Activated CD8-positive, alpha-beta T cell treated with anti-CD3 and anti-CD28 coated beads for 36 hours (primary cell): Measurements from ENCODE around the gene PTGDS. TPM values are rescaled to one million over a fixed set of nuclear protein-coding genes. Genes with fewer than 3 reads are reported as not detected.

Experiments used
- ATAC-seq: fragments of 200-7000 bp; cut with Tn5 transposase; one replicate; pipeline ENCODE4 v1.10.0; 2021; ENCODE audit warnings: mild to moderate bottlenecking, moderate library complexity
- CTCF ChIA-PET: fragments of 350-600 bp; sonication (Branson Sonifier 250); formaldehyde crosslinking; loops from one replicate; lab custom pipeline; 2021; ENCODE audit warnings: antibody characterized with exemption; lab: Charles Lee
- POLR2A ChIA-PET: fragments of 350-600 bp; sonication (Branson Sonifier 250); formaldehyde crosslinking; loops from one replicate; lab custom pipeline; 2021; ENCODE audit warnings: antibody characterized with exemption; lab: Charles Lee
- DNase-seq: peaks from one replicate; pipeline ENCODE4 v3.0.0-alpha.2; 2020
- H3K27ac Mint-ChIP-seq: one replicate; pipeline ENCODE4 v1.8.0; 2021; ENCODE audit warnings: mild to moderate bottlenecking, mixed read lengths
- H3K27me3 Mint-ChIP-seq: one replicate; pipeline ENCODE4 v1.8.0; 2021; ENCODE audit warnings: mixed read lengths
- H3K36me3 Mint-ChIP-seq: one replicate; pipeline ENCODE4 v1.8.0; 2021; ENCODE audit warnings: low read depth, mixed read lengths
- H3K4me1 Mint-ChIP-seq: one replicate; pipeline ENCODE4 v1.8.0; 2021; ENCODE audit warnings: low read depth, mixed read lengths
- H3K4me3 Mint-ChIP-seq: one replicate; pipeline ENCODE4 v1.8.0; 2021; ENCODE audit warnings: mild to moderate bottlenecking, moderate library complexity, mixed read lengths
- H3K9me3 Mint-ChIP-seq: one replicate; pipeline ENCODE4 v1.8.0; 2021; ENCODE audit warnings: mixed read lengths
- CTCF ChIP-seq: fragments of 200-600 bp; IDR thresholded peaks from one replicate; pipeline ENCODE4 v1.8.0; 2022; ENCODE audit warnings: antibody characterized with exemption, mild to moderate bottlenecking
- intact Hi-C: fragments of 100-400 bp; cut with micrococcal nuclease; formaldehyde crosslinking; loops from one replicate; pipeline ENCODE4 v1.10.0; 2022
- total RNA-seq, 2 experiments: library from RNA; stranded (reverse); gene quantifications; one replicate each; pipeline ENCODE4 v1.2.3, GENCODE V29; 2021

Gene PTGDS
- total RNA-seq, 2 experiments from 2014 or later: not detected

GRCh38 chr9:136955202-136955942, 21.9 kb upstream of the PTGDS start:
- intact Hi-C loops: no loop called here
- TF ChIP-seq CTCF: no peak
- ATAC-seq (no peak), DNase-seq (no peak)
- Mint-ChIP-seq H3K27me3 (no peaks in the 10 kb centered on the region), H3K4me1 (peaks cover 7% of the 10 kb centered on the region), H3K36me3 (no peaks in the 10 kb centered on the region), H3K27ac (no peak overlapping the region), H3K4me3 (no peak overlapping the region), H3K9me3 (peaks cover 4% of the 10 kb centered on the region)
- ChIA-PET POLR2A (no interaction called here), CTCF (interaction anchor here (1.4 kb wide), 1 partner anchor 79 kb away, joined by 3 read pairs; no protein-coding TSS in a partner anchor)

GRCh38 chr9:136955943-136956335, 21.4 kb upstream of the PTGDS start:
- TF ChIP-seq CTCF: no peak
- ChIA-PET CTCF (no interaction called here), POLR2A (interaction anchor here (0.7 kb wide), 1 partner anchor 442 kb away, joined by 3 read pairs; no protein-coding TSS in a partner anchor)
- peaks cover 4% of the 10 kb centered on the region for H3K9me3 Mint-ChIP-seq
- no peaks in the 10 kb centered on the region for H3K27me3 Mint-ChIP-seq
- no peak for DNase-seq
- no peak overlapping the region for H3K4me3 Mint-ChIP-seq
- no peak for ATAC-seq
- no peaks in the 10 kb centered on the region for H3K36me3 Mint-ChIP-seq
- intact Hi-C loops: no loop called here
- H3K27ac Mint-ChIP-seq: no peak overlapping the region
- H3K4me1 Mint-ChIP-seq: peaks cover 11% of the 10 kb centered on the region

GRCh38 chr9:136956604-136957003, 20.7 kb upstream of the PTGDS start:
- TF ChIP-seq CTCF: no peak
- Mint-ChIP-seq H3K36me3 (no peaks in the 10 kb centered on the region), H3K4me1 (peaks cover 12% of the 10 kb centered on the region), H3K27ac (no peak overlapping the region), H3K27me3 (no peaks in the 10 kb centered on the region), H3K4me3 (no peak overlapping the region), H3K9me3 (peaks cover 4% of the 10 kb centered on the region)
- DNase-seq (no peak), ATAC-seq (no peak)
- POLR2A ChIA-PET: interaction anchor here (0.7 kb wide), 1 partner anchor 442 kb away, joined by 3 read pairs; no protein-coding TSS in a partner anchor
- intact Hi-C loops: no loop called here
- CTCF ChIA-PET: no interaction called here

- Mint-ChIP-seq H3K4me3 (no peak overlapping the region), H3K36me3 (no peaks in the 10 kb centered on the region), H3K9me3 (peaks cover 4% of the 10 kb centered on the region), H3K27ac (no peak overlapping the region), H3K4me1 (peaks cover 12% of the 10 kb centered on the region), H3K27me3 (no peaks in the 10 kb centered on the region)
- no peak for TF ChIP-seq CTCF
- ATAC-seq (no peak), DNase-seq (no peak)
- intact Hi-C loops: no loop called here
- ChIA-PET POLR2A (no interaction called here), CTCF (no interaction called here)
Observed at GRCh38 chr9:136957461-136957860, 19.8 kb upstream of the PTGDS start.

- Mint-ChIP-seq H3K4me3 (no peak overlapping the region), H3K27ac (no peak overlapping the region), H3K27me3 (no peaks in the 10 kb centered on the region), H3K9me3 (peaks cover 4% of the 10 kb centered on the region), H3K36me3 (no peaks in the 10 kb centered on the region), H3K4me1 (peaks cover 14% of the 10 kb centered on the region)
- intact Hi-C loops: no loop called here
- CTCF ChIA-PET: no interaction called here
- POLR2A ChIA-PET: no interaction called here
- ATAC-seq (no peak), DNase-seq (no peak)
- TF ChIP-seq CTCF: no peak
Observed at GRCh38 chr9:136957901-136958300, 19.4 kb upstream of the PTGDS start.
